OCI-LY7 (cell line): ENCODE data around the gene ATP2A3.

Experiments used
- EZH2phosphoT487 ChIP-seq: fragments of 200-600 bp; sonication (generic); IDR thresholded peaks from 2 replicates; pipeline ENCODE4 v1.6.1; 2018; ENCODE audit warnings: low read depth, borderline replicate concordance, mild to moderate bottlenecking, mixed run types, antibody characterized with exemption, low read length, moderate library complexity, mixed read lengths
- TF ChIP-seq, protein P1 (sequence below): fragments of 200-600 bp; sonication (generic); conservative IDR thresholded peaks from 2 replicates; pipeline ENCODE4 v1.5.1; 2014; ENCODE audit warnings: mild to moderate bottlenecking, antibody characterized with exemption, low read length, moderate library complexity, mixed read lengths

DNA sequence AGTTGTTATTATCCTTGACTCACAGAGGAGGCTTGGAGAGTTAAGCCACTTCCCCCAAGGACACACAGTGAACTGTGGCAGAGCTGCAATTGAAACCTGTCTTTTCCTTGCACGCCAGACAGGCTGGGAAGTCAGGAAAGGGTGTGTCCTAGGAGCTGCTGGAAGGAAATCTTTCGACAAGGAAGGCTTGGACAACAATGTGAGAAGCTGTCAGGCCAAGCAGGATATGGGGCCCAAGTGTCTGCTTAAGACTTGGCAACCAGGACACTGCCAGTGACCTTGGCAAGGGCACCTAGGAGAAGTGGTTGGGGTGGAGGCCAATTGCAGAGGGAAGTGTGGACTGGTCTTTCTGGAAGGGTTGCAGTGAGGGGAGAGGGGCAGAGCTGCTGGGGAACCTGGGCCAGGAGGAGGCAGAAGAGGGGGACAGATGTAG, 69.3 kb downstream of the ATP2A3 start:
- TF ChIP-seq, protein P1, sequence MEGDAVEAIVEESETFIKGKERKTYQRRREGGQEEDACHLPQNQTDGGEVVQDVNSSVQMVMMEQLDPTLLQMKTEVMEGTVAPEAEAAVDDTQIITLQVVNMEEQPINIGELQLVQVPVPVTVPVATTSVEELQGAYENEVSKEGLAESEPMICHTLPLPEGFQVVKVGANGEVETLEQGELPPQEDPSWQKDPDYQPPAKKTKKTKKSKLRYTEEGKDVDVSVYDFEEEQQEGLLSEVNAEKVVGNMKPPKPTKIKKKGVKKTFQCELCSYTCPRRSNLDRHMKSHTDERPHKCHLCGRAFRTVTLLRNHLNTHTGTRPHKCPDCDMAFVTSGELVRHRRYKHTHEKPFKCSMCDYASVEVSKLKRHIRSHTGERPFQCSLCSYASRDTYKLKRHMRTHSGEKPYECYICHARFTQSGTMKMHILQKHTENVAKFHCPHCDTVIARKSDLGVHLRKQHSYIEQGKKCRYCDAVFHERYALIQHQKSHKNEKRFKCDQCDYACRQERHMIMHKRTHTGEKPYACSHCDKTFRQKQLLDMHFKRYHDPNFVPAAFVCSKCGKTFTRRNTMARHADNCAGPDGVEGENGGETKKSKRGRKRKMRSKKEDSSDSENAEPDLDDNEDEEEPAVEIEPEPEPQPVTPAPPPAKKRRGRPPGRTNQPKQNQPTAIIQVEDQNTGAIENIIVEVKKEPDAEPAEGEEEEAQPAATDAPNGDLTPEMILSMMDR = no peak
- no peak for TF ChIP-seq EZH2phosphoT487
